ENCODE measurements around the gene CCNB2. TPM values are rescaled to one million over a fixed set of nuclear protein-coding genes. Genes with fewer than 3 reads are reported as not detected.
A peak's percentile ranks its signal among the peaks of the same experiment; 100 is the strongest.

Gene CCNB2
- total RNA-seq = 10 to 100 TPM; 28.8 to 41.8 TPM

DNA sequence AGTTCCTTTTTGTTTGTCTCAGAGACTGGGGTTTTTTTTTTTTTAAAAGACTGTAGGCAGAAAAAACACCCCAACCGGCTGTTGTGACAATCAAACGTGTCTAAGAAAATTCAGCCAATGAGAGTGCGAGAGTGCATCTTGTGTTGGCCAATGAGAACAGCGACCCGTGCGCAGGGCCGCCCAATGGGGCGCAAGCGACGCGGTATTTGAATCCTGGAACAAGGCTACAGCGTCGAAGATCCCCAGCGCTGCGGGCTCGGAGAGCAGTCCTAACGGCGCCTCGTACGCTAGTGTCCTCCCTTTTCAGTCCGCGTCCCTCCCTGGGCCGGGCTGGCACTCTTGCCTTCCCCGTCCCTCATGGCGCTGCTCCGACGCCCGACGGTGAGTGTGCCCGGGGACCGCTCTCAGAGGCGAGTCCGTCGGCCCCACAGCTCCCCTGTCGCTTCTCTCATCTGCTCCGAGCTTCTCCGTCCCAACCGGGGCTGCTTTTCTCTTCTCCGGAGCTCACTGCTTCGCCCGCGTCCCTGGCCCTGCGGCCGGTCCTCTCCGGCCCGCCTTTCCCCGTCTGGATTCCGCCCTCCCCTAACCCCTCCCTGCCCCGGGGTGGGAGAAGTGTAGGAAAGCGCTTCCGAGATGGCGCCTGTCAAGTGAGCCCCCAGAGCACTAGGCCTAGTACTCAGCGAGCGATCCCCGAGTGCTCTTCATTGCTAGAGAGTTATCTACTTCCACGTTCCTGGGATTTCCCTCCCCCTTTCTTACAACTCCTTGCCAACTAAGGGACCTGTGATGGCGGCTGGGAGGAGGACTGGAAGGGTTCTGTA lies at the start of gene CCNB2:
Gene CCNB2 (plus strand): TSS at position 235 of the 821 bp plus-strand sequence. CDS start 123 bp downstream, at position 358.
- no peaks in the 10 kb centered on the region for H3K27me3 Mint-ChIP-seq
- H3K4me3 Mint-ChIP-seq = peak within 1 kb of the TSS; percentile 99
- peaks cover 9 to 16% of the 10 kb centered on the region in 2 donors for H3K4me1 Mint-ChIP-seq (ENCODE audit: low read depth in 2 of 2)
- DNase-seq (ENCODE audit: low spot score) (peak; percentile 87), ATAC-seq (peak; percentile 99 to 100)
- no peaks in the 10 kb centered on the region for H3K9me3 Mint-ChIP-seq
- H3K27ac Mint-ChIP-seq = peak within 1 kb of the TSS; percentile 94 to 96
- peaks cover 5% of the 10 kb centered on the region for H3K36me3 Mint-ChIP-seq

DNA sequence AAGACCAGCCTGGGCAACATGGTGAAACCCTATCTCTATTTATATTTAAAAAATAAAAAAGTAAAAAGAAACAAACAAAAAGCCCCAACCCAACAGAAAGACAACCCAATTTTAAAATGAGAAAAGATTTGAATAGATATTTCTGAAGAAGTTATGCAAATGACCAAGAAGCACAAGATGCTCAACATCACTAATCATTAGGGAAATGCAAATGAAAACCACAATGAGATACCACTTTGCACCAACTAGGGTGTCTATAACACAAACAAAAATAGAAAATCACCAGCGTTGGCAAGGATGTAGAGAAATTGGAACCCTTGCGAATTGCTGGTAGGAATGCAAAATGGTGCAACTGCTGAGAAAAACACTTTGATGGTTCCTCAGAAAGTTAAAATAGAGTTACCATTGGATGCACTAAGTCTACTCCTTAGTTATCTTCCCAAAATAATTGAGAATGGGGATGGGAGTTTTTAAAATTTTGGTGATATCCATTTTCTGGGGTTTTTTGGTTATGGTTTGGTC lies 45.8 kb upstream of the CCNB2 start:
- Mint-ChIP-seq H3K4me1 (ENCODE audit: low read depth in 2 of 2) (peaks cover 0 to 14% of the 10 kb centered on the region in 2 donors), H3K36me3 (peaks cover 18% of the 10 kb centered on the region), H3K4me3 (no peak overlapping the region), H3K27me3 (no peaks in the 10 kb centered on the region), H3K27ac (no peak overlapping the region), H3K9me3 (no peaks in the 10 kb centered on the region)
- ATAC-seq (no peak), DNase-seq (ENCODE audit: low spot score) (no peak)

- Mint-ChIP-seq H3K4me3 (no peak overlapping the region), H3K9me3 (no peaks in the 10 kb centered on the region), H3K36me3 (peaks cover 18% of the 10 kb centered on the region), H3K4me1 (ENCODE audit: low read depth in 2 of 2) (peaks cover 0 to 14% of the 10 kb centered on the region in 2 donors), H3K27me3 (no peaks in the 10 kb centered on the region), H3K27ac (no peak overlapping the region)
- no peak for ATAC-seq
- DNase-seq (ENCODE audit: low spot score) = no peak
Observed at GRCh38 chr15:59060348-59060747, 44.6 kb upstream of the CCNB2 start.

GRCh38 chr15:59063042-59063441 lies 41.9 kb upstream of the CCNB2 start:
- DNase-seq (ENCODE audit: low spot score) (no peak), ATAC-seq (no peak)
- H3K27me3 Mint-ChIP-seq = no peaks in the 10 kb centered on the region
- H3K4me1 Mint-ChIP-seq (ENCODE audit: low read depth in 2 of 2) = peaks cover 0 to 6% of the 10 kb centered on the region in 2 donors
- H3K4me3 Mint-ChIP-seq = no peak overlapping the region
- no peaks in the 10 kb centered on the region for H3K9me3 Mint-ChIP-seq
- H3K27ac Mint-ChIP-seq = no peak overlapping the region
- peaks cover 18% of the 10 kb centered on the region for H3K36me3 Mint-ChIP-seq

- Mint-ChIP-seq H3K36me3 (peaks cover 19% of the 10 kb centered on the region), H3K4me3 (no peak overlapping the region), H3K27ac (no peak overlapping the region), H3K4me1 (ENCODE audit: low read depth in 2 of 2) (peaks cover 3 to 4% of the 10 kb centered on the region in 2 donors), H3K27me3 (no peaks in the 10 kb centered on the region), H3K9me3 (no peaks in the 10 kb centered on the region)
- DNase-seq (ENCODE audit: low spot score) = no peak
- ATAC-seq = no peak
Observed at GRCh38 chr15:59069430-59069829, 35.5 kb upstream of the CCNB2 start.

DNA sequence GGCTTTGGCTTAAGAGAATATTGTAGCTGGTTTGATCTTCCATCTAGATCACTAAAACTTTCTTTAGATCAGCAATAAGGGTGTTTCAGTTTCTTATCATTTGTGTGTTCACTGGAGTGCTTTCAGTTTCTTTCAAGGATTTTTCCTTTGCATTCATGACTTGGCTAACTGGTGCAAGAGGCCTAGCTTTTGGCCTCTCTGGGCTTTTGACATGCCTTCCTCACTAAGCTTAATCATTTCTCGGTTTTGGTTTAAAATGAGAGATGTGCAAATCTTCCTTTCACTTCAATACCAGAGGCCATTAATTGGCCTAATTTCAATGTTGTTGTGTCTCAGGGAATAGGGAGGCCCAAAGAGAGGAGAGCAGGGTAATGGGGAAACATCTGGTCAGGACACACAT lies 30.3 kb upstream of the CCNB2 start:
- peaks cover 9% of the 10 kb centered on the region for H3K36me3 Mint-ChIP-seq
- H3K27ac Mint-ChIP-seq = peak overlapping the region in 1 of 2 donors; percentile 22
- H3K9me3 Mint-ChIP-seq = no peaks in the 10 kb centered on the region

DNA sequence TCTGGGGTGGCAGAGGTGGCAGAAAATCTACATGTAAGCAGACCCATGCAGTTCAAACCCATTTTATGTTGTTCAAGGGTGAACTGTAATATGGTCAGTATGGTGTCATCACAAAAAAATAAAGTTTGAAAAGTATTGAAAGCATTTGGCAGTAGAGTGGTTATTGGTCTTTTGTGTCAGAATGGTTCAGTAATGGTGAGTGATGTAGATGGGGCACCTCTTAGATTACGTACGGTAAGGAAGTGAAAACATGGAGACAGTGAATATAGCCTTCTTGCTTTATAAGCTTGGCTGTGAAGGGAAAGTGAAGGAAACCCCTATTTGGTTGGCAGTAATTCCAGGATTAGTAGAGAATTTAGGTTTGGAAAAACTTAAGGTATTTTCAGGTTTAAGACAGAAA lies 17.2 kb upstream of the CCNB2 start:
- Mint-ChIP-seq H3K36me3 (peaks cover 11% of the 10 kb centered on the region), H3K27me3 (no peaks in the 10 kb centered on the region), H3K9me3 (no peaks in the 10 kb centered on the region), H3K4me3 (no peak overlapping the region), H3K4me1 (ENCODE audit: low read depth in 2 of 2) (no peaks in the 10 kb centered on the region), H3K27ac (no peak overlapping the region)
- ATAC-seq = no peak
- no peak for DNase-seq (ENCODE audit: low spot score)

More for the DNA sequence above, 30.3 kb upstream of the CCNB2 start:
- no peak for DNase-seq (ENCODE audit: low spot score)
- no peaks in the 10 kb centered on the region for H3K27me3 Mint-ChIP-seq
- peaks cover 7 to 8% of the 10 kb centered on the region in 2 donors for H3K4me1 Mint-ChIP-seq (ENCODE audit: low read depth in 2 of 2)
- no peak overlapping the region for H3K4me3 Mint-ChIP-seq
- no peak for ATAC-seq

GRCh38 chr15:59094077-59094476 lies 10.9 kb upstream of the CCNB2 start:
- Mint-ChIP-seq H3K36me3 (peaks cover 22% of the 10 kb centered on the region), H3K4me1 (ENCODE audit: low read depth in 2 of 2) (no peaks in the 10 kb centered on the region), H3K27me3 (no peaks in the 10 kb centered on the region), H3K27ac (no peak overlapping the region), H3K4me3 (no peak overlapping the region), H3K9me3 (no peaks in the 10 kb centered on the region)
- DNase-seq (ENCODE audit: low spot score) (no peak), ATAC-seq (no peak)

- no peaks in the 10 kb centered on the region for H3K4me1 Mint-ChIP-seq (ENCODE audit: low read depth in 2 of 2)
- no peak overlapping the region for H3K27ac Mint-ChIP-seq
- DNase-seq (ENCODE audit: low spot score) (no peak), ATAC-seq (no peak)
- H3K36me3 Mint-ChIP-seq = peaks cover 22% of the 10 kb centered on the region
- H3K27me3 Mint-ChIP-seq = no peaks in the 10 kb centered on the region
- H3K4me3 Mint-ChIP-seq = no peak overlapping the region
- no peaks in the 10 kb centered on the region for H3K9me3 Mint-ChIP-seq
Observed at GRCh38 chr15:59096429-59096828, 8.5 kb upstream of the CCNB2 start.

- Mint-ChIP-seq H3K27me3 (no peaks in the 10 kb centered on the region), H3K27ac (no peak overlapping the region)
Observed at GRCh38 chr15:59099162-59099685, 5.7 kb upstream of the CCNB2 start.

GRCh38 chr15:59104602-59104911 lies 389 bp upstream of the CCNB2 start:
- H3K9me3 Mint-ChIP-seq = no peaks in the 10 kb centered on the region
- peak overlapping the region; percentile 99 for H3K4me3 Mint-ChIP-seq
- DNase-seq (ENCODE audit: low spot score) (no peak), ATAC-seq (no peak)
- H3K27ac Mint-ChIP-seq = peak overlapping the region; percentile 94 to 96
- H3K36me3 Mint-ChIP-seq = peaks cover 5% of the 10 kb centered on the region
- peaks cover 9 to 16% of the 10 kb centered on the region in 2 donors for H3K4me1 Mint-ChIP-seq (ENCODE audit: low read depth in 2 of 2)
- no peaks in the 10 kb centered on the region for H3K27me3 Mint-ChIP-seq

More at GRCh38 chr15:59099162-59099685, 5.7 kb upstream of the CCNB2 start:
- H3K36me3 Mint-ChIP-seq = peaks cover 16% of the 10 kb centered on the region
- DNase-seq (ENCODE audit: low spot score) (no peak), ATAC-seq (no peak)
- peaks cover under 1 to 2% of the 10 kb centered on the region in 2 donors for H3K4me1 Mint-ChIP-seq (ENCODE audit: low read depth in 2 of 2)
- H3K4me3 Mint-ChIP-seq = no peak overlapping the region
- H3K9me3 Mint-ChIP-seq = no peaks in the 10 kb centered on the region

GRCh38 chr15:59105854-59106253 lies 908 bp downstream of the CCNB2 start:
- H3K27ac Mint-ChIP-seq = peak overlapping the region; percentile 94 to 96
- peak overlapping the region; percentile 99 for H3K4me3 Mint-ChIP-seq
- peaks cover 5% of the 10 kb centered on the region for H3K36me3 Mint-ChIP-seq
- DNase-seq (ENCODE audit: low spot score) (no peak), ATAC-seq (no peak)
- H3K9me3 Mint-ChIP-seq = no peaks in the 10 kb centered on the region
- H3K4me1 Mint-ChIP-seq (ENCODE audit: low read depth in 2 of 2) = peaks cover 9 to 16% of the 10 kb centered on the region in 2 donors
- no peaks in the 10 kb centered on the region for H3K27me3 Mint-ChIP-seq

- Mint-ChIP-seq H3K9me3 (no peaks in the 10 kb centered on the region), H3K36me3 (peaks cover 5% of the 10 kb centered on the region), H3K27me3 (no peaks in the 10 kb centered on the region), H3K4me3 (no peak overlapping the region), H3K27ac (no peak overlapping the region), H3K4me1 (ENCODE audit: low read depth in 2 of 2) (no peaks in the 10 kb centered on the region)
- DNase-seq (ENCODE audit: low spot score) = no peak
- ATAC-seq = no peak
Observed at GRCh38 chr15:59111251-59111650, 6.3 kb downstream of the CCNB2 start.

DNA sequence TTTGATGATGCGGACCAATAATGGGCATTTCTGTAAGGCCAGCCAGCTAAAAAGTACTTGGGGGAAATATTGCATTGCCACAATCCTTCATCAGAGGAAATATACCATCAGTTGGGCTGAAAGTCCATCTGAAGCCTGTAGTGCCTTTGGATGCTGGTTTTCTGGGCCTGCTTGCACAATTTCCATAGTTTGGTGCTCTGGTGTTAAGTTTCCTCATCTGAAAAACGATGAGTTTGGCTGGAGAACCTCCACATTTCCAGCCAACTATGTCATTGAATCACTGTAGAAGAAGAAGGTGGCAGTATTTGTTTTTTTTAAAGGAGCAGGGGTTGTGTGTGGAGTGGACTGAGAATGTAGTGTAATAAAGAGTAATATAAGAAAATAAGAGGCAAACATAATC lies 10.1 kb downstream of the CCNB2 start:
- no peaks in the 10 kb centered on the region for H3K9me3 Mint-ChIP-seq
- no peak overlapping the region for H3K27ac Mint-ChIP-seq
- no peak for DNase-seq (ENCODE audit: low spot score)

More for the DNA sequence above, 10.1 kb downstream of the CCNB2 start:
- H3K4me3 Mint-ChIP-seq = no peak overlapping the region
- H3K27me3 Mint-ChIP-seq = no peaks in the 10 kb centered on the region
- no peaks in the 10 kb centered on the region for H3K36me3 Mint-ChIP-seq
- H3K4me1 Mint-ChIP-seq (ENCODE audit: low read depth in 2 of 2) = no peaks in the 10 kb centered on the region
- no peak for ATAC-seq

Data from natural killer cell treated with Interleukin-12 subunit alpha and Interleukin-12 subunit beta and Interleukin-15 and Interleukin-18, amount 100 ng/mL, for 72 hours (primary cell).